ENCODE results near the gene LHPP. TPM values are rescaled to one million over a fixed set of nuclear protein-coding genes. Genes with fewer than 3 reads are reported as not detected.

Gene LHPP
- total and polyA plus RNA-seq, 10 of the 15 experiments (the other 5 are each of a cell fraction or from before 2014, with no cell fraction given): 0.79 to 9.8 (median 6.7) TPM

DNA sequence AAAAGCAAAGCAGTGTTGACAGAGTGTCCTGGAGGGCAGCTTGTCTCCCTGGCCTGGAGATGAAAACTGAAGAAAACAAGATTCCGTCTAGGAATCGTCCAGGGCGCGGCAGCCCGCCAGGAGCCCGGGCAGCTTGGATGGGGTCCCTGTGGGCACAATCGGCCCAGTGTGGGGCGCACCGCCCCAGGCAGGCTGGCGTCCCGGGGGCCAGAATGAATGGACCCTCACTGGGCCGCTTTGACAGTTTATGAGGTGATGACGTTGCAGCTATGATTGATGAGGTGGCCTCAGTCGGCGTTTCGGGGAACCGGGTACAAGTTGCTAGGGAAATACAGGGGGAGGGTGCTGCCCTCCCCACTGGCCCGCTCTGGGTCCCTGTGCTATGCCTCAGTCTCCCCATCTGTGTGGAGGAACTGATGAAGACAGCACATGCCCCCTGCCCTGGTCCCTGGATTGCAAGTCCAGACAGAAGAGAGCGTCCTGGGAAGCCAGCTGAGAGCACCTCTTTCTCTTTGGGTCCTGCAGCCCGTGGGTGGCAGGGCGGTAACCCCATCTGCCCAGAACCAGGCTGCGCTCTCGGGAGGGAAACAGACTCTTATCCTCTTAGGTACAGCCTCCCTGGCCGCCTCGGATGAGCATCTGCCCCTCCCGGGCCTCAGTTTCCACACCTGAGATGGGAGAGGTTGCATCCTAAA, 131.3 kb downstream of the LHPP start (continued):
- TF ChIP-seq SP1 (IDR thresholded peaks at IDR 0.05; ENCODE audit: low read depth, low read length) (no peak), BACH1 (IDR thresholded peaks at IDR 0.05; ENCODE audit: borderline replicate concordance) (no peak), BCL11A (IDR thresholded peaks at IDR 0.05; ENCODE audit: low read depth, low read length) (no peak), CEBPZ (IDR thresholded peaks at IDR 0.05; ENCODE audit: low read depth, low read length) (no peak), TBL1XR1 (IDR thresholded peaks at IDR 0.05; ENCODE audit: low read depth, low read length) (no peak), EED (IDR thresholded peaks at IDR 0.05; ENCODE audit: low read depth) (no peak), LARP7 (IDR thresholded peaks at IDR 0.05) (no peak)
- TF ChIP-seq, protein P1, sequence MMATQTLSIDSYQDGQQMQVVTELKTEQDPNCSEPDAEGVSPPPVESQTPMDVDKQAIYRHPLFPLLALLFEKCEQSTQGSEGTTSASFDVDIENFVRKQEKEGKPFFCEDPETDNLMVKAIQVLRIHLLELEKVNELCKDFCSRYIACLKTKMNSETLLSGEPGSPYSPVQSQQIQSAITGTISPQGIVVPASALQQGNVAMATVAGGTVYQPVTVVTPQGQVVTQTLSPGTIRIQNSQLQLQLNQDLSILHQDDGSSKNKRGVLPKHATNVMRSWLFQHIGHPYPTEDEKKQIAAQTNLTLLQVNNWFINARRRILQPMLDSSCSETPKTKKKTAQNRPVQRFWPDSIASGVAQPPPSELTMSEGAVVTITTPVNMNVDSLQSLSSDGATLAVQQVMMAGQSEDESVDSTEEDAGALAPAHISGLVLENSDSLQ (IDR thresholded peaks at IDR 0.05): no peak
- TF ChIP-seq, protein P2, sequence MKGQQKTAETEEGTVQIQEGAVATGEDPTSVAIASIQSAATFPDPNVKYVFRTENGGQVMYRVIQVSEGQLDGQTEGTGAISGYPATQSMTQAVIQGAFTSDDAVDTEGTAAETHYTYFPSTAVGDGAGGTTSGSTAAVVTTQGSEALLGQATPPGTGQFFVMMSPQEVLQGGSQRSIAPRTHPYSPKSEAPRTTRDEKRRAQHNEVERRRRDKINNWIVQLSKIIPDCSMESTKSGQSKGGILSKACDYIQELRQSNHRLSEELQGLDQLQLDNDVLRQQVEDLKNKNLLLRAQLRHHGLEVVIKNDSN (IDR thresholded peaks at IDR 0.05; ENCODE audit: borderline replicate concordance, extremely low read length, insufficient read depth, low read depth, low read length): no peak
